HepG2 (cell line): ENCODE measurements around the gene KAZALD1. TPM values are rescaled to one million over a fixed set of nuclear protein-coding genes. Genes with fewer than 3 reads are reported as not detected.

Source experiments
- DNMT3B ChIP-seq: conservative IDR thresholded peaks from 2 replicates; pipeline ENCODE4 v1.6.1; 2016; ENCODE audit warnings: missing biosample characterization, control low read depth
- MAX ChIP-seq: IDR thresholded peaks from 2 replicates; pipeline ENCODE4 v1.6.1; 2012; ENCODE audit warnings: inconsistent platforms
- PHB2 ChIP-seq: fragments of 450-650 bp; IDR thresholded peaks from 2 replicates; pipeline ENCODE4 v1.6.1; 2018; ENCODE audit not compliant: partially characterized antibody
- POLR2G ChIP-seq: fragments of 200-400 bp; formaldehyde crosslinking; IDR thresholded peaks from 2 replicates; pipeline ENCODE4 v1.6.1; 2018; ENCODE audit warnings: mild to moderate bottlenecking, low read depth, low read length, moderate library complexity
- SMYD3 ChIP-seq: sonication (generic); formaldehyde crosslinking; IDR thresholded peaks from 2 replicates; pipeline ENCODE4 v1.8.1; 2023; ENCODE audit warnings: mild to moderate bottlenecking, missing genetic modification reagents
- STAT6 ChIP-seq: sonication (generic); formaldehyde crosslinking; IDR thresholded peaks from 2 replicates; pipeline ENCODE4 v1.4.0; 2020; ENCODE audit warnings: missing genetic modification reagents, mild to moderate bottlenecking, borderline replicate concordance
- YEATS2 ChIP-seq: sonication (generic); formaldehyde crosslinking; IDR thresholded peaks from 2 replicates; pipeline ENCODE4 v1.4.0; 2020; ENCODE audit warnings: missing genetic modification reagents, borderline replicate concordance
- ZFY ChIP-seq: sonication (generic); formaldehyde crosslinking; IDR thresholded peaks from 2 replicates; pipeline ENCODE4 v1.4.0; 2020; ENCODE audit warnings: missing genetic modification reagents
- ZHX2 ChIP-seq, 2 experiments: sonication (generic) in 1 of 2; formaldehyde crosslinking in 1 of 2; IDR thresholded peaks; 2 replicates each; pipeline versions ENCODE4 v1.6.1 to v1.9.0; 2014 to 2022; ENCODE audit warnings: antibody characterized with exemption in 1 of 2, borderline replicate concordance in 1 of 2, inconsistent platforms in 1 of 2, low read depth in 1 of 2, missing genetic modification reagents in 1 of 2
- ZNF160 ChIP-seq: sonication (generic); formaldehyde crosslinking; IDR thresholded peaks from 2 replicates; pipeline ENCODE4 v1.8.0; 2022; ENCODE audit warnings: mild to moderate bottlenecking, inconsistent platforms, missing genetic modification reagents
- ZNF33A ChIP-seq: sonication (generic); formaldehyde crosslinking; IDR thresholded peaks from 2 replicates; pipeline ENCODE4 v1.5.1; 2020; ENCODE audit warnings: missing genetic modification reagents, mild to moderate bottlenecking, moderate library complexity, borderline replicate concordance
- ZNF441 ChIP-seq: sonication (generic); formaldehyde crosslinking; IDR thresholded peaks from 2 replicates; pipeline ENCODE4 v1.7.0; 2021; ENCODE audit warnings: missing genetic modification reagents, borderline replicate concordance
- ZNF589 ChIP-seq: sonication (generic); formaldehyde crosslinking; conservative IDR thresholded peaks from 2 replicates; pipeline ENCODE4 v1.8.0; 2022; ENCODE audit warnings: mild to moderate bottlenecking, moderate library complexity, missing genetic modification reagents
- polyA plus RNA-seq, 8 experiments: library from polyadenylated mRNA; depleted of rRNA in 3 of 8; stranded (reverse) in 7 of 8; unstranded in 1 of 8; fragments of >200 nt; fragmentation: Illumina TruSeq in 4 of 8; extraction: Trizol in 4 of 8; gene quantifications; 2 replicates each; pipeline versions ENCODE4 v1.2.1 to v1.2.3, GENCODE V29; 2011 to 2016; ENCODE audit warnings: low read depth in 4 of 8, missing spikeins in 1 of 8, mixed read lengths in 1 of 8; ENCODE audit not compliant: insufficient read depth in 1 of 8
- total RNA-seq, 5 experiments: library from RNA; depleted of rRNA; stranded (reverse); fragments of >200 nt; fragmentation: Illumina TruSeq; extraction: Trizol; gene quantifications; 2 replicates each; pipeline ENCODE4 v1.2.3, GENCODE V29; 2016; ENCODE audit warnings: low read depth in 1 of 5
- TF ChIP-seq, protein P1 (sequence below): IDR thresholded peaks from 2 replicates; pipeline ENCODE4 v1.6.1; 2016; ENCODE audit warnings: missing genetic modification reagents, missing compliant biosample characterization
- TF ChIP-seq, protein P2 (sequence below): sonication (generic); formaldehyde crosslinking; IDR thresholded peaks from 2 replicates; pipeline ENCODE4 v1.5.0; 2020; ENCODE audit warnings: mild to moderate bottlenecking, missing genetic modification reagents

KAZALD1 gene
- total and polyA plus RNA-seq, 2 of the 13 experiments (the other 11 are each of a cell fraction or from before 2014, with no cell fraction given), result 16.7 to 27.7 TPM

GRCh38 chr10:101066146-101066895, 4.5 kb downstream of the KAZALD1 start (continued):
- TF ChIP-seq ZHX2 (IDR thresholded peaks at IDR 0.05; ENCODE audit: low read depth) (peak; percentile 26; the same call in 1 of the 2 replicates), ZHX2 (CRISPR knock-in tag; IDR thresholded peaks at IDR 0.05; ENCODE audit: borderline replicate concordance) (no peak), YEATS2 (no peak; the same call in 1 of the 2 replicates), PHB2 (no peak), POLR2G (peak; percentile 85), ZNF33A (no peak), MAX (no peak), ZFY (peak; percentile 85), ZNF589 (CRISPR knock-in tag) (no peak; the same call in 1 of the 2 replicates), DNMT3B (0 out of 2 replicates have a peak, but pooled peaks have one; percentile 25), STAT6 (peak; percentile 71; the same call in 1 of the 2 replicates), ZNF441 (CRISPR knock-in tag) (peak; percentile 57; the same call in 1 of the 2 replicates), SMYD3 (CRISPR knock-in tag) (0 out of 2 replicates have a peak, but pooled peaks have one; percentile 14), ZNF160 (CRISPR knock-in tag) (peak; percentile 66; the same call in 1 of the 2 replicates)
- TF ChIP-seq, protein P1, sequence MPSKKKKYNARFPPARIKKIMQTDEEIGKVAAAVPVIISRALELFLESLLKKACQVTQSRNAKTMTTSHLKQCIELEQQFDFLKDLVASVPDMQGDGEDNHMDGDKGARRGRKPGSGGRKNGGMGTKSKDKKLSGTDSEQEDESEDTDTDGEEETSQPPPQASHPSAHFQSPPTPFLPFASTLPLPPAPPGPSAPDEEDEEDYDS, result peak; percentile 77
- TF ChIP-seq, protein P2, sequence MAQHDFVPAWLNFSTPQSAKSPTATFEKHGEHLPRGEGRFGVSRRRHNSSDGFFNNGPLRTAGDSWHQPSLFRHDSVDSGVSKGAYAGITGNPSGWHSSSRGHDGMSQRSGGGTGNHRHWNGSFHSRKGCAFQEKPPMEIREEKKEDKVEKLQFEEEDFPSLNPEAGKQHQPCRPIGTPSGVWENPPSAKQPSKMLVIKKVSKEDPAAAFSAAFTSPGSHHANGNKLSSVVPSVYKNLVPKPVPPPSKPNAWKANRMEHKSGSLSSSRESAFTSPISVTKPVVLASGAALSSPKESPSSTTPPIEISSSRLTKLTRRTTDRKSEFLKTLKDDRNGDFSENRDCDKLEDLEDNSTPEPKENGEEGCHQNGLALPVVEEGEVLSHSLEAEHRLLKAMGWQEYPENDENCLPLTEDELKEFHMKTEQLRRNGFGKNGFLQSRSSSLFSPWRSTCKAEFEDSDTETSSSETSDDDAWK (CRISPR knock-in tag), result no peak
